Head of caudate nucleus (tissue), 42 donors: ENCODE data around the gene GKN1.

ENCODE experiments used
- DNase-seq, 42 donors: peaks; one replicate each; pipeline versions ENCODE4 v3.0.0 to v3.0.0-alpha.2; 2020 to 2021; ENCODE audit warnings: mixed read lengths in 7 of 42
- intact Hi-C: fragments of 100-400 bp; cut with DNase I; formaldehyde crosslinking; loops from one replicate; pipeline ENCODE4 v1.15.0; 2022

GKN1 gene

DNA sequence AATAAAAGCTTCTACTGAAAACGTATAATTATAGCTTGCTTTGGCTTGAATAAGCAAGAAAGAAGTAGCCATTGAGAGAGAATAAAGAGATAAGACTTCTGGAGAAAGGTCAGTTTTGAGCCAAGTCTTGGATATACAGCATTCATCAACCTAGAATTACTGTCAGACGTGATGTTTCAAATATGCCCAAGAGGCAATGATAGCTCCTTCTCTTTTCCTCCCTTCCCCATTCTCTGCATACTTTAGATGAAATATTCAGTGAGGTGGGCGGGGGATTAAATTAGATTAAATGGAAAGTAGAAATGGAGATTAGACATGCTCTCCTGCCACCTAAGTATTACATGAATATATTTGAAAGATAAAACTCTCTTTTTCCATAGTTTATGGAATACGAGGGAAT is 47.3 kb downstream of the GKN1 start:
- intact Hi-C loops: no loop called here
- DNase-seq: no peak

DNA sequence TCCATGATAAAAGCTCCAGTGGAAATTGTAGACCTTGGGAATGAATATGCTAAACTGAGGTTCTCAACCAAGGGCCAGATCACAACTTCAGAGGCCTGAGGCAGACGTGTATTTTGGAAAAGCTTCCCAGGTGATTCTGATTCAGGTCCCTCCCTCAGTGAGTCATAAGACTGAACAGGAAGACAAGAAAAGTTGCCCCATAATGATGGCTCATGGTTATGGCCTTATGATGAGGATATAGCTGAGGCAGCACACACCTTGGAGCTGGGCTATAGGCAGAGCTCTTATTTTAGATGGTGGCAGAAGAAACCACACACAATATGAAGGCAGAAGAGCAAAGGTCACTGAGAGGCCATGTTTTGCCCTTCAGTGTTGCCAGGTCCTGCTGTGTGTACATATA is 48.1 kb downstream of the GKN1 start:
- no peak for DNase-seq
- intact Hi-C loops: no loop called here

DNA sequence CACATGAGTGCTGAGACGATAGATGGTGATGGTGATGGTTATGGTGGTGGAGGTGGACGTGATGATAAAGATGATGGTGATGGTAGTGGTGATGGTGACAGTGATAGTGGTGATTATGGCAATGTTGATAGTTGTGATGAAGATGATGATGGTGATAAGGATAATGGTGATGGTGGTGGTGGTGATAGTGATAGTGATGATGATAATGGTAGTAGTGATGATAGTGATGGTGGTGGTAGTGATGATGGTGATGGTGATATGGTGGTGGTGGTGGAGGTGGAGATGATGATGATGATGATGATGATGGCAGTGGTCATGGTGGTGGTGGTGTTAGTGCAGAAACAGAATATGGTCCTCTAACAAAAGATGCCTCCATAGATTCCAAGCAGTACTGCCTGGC is 48.8 kb downstream of the GKN1 start:
- intact Hi-C loops: no loop called here
- DNase-seq: no peak

DNA sequence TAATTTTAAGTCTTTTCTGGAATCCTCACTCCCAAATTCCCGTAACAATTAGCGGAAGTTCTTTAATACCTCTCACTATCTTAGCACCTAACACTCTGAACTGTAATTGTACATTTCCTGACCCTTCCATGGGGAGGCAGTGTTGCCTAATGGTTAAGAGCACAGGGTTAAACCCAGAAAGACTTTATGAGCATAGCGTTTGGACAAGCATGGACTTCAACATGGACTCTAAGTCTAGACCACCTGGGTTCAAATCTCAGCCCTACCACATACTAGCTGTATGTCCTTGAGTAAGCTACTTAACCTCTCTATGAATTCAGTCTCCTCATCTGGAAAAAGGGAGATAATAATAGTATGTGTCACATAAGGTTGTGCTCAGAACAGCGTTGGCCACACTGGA is 51.6 kb downstream of the GKN1 start:
- intact Hi-C loops: no loop called here
- DNase-seq: peak in 7 of 42 donors; percentile 16 to 53 (median 22)

- DNase-seq: no peak
- intact Hi-C loops: no loop called here
Measured at GRCh38 chr2:69026691-69027459, 52.4 kb downstream of the GKN1 start.
